Right lobe of liver (tissue), 6 donors: ENCODE results near the gene METRNL. TPM values are rescaled to one million over a fixed set of nuclear protein-coding genes. Genes with fewer than 3 reads are reported as not detected.

Experiments
- ATAC-seq, 4 donors: fragments of 200-7000 bp; cut with Tn5 transposase; one replicate each; pipeline ENCODE4 v1.9.1; 2020; ENCODE audit warnings: mild to moderate bottlenecking in 4 of 4, moderate library complexity in 4 of 4
- DNase-seq, 3 donors: peaks; one replicate each; pipeline ENCODE4 v3.0.0-alpha.2; 2020
- H3K27ac ChIP-seq, 3 donors: fragments of 200-600 bp; one replicate each; pipeline ENCODE4 v1.8.0; 2022
- H3K27me3 ChIP-seq, 2 donors: fragments of 200-600 bp; one replicate each; pipeline ENCODE4 v1.8.0; 2022
- H3K36me3 ChIP-seq, 4 donors: fragments of 200-600 bp; sonication (generic) in 1 of 4; one replicate each; pipeline versions ENCODE4 v1.5.1 to v1.8.0; 2017 to 2022; ENCODE audit warnings: control low read depth in 1 of 4
- H3K4me1 ChIP-seq, 4 donors: fragments of 200-600 bp; sonication (generic) in 1 of 4; one replicate each; pipeline versions ENCODE4 v1.5.1 to v1.8.0; 2017 to 2022; ENCODE audit warnings: control low read depth in 1 of 4
- H3K4me3 ChIP-seq, 3 donors: fragments of 200-600 bp; one replicate each; pipeline ENCODE4 v1.8.0; 2022
- H3K9me3 ChIP-seq, 4 donors: fragments of 200-600 bp; sonication (generic) in 1 of 4; one replicate each; pipeline versions ENCODE4 v1.5.1 to v1.8.0; 2017 to 2022; ENCODE audit warnings: control low read depth in 1 of 4
- CTCF ChIP-seq, 4 donors: fragments of 200-600 bp in 3 of 4; fragments of 450-650 bp in 1 of 4; IDR thresholded peaks; one replicate each; pipeline versions ENCODE4 v1.5.1 to v1.8.0; 2016 to 2022; ENCODE audit warnings: antibody characterized with exemption in 4 of 4, mild to moderate bottlenecking in 2 of 4
- POLR2A ChIP-seq: fragments of 450-650 bp; IDR thresholded peaks from one replicate; pipeline ENCODE4 v1.6.1; 2017; ENCODE audit warnings: antibody characterized with exemption, mild to moderate bottlenecking
- WGBS: methylation state at CpG from one replicate; pipeline ENCODE4 v1.1.6; 2018; ENCODE audit warnings: low coverage, low lambda C conversion rate; ENCODE audit not compliant: insufficient coverage; ENCODE audit errors: missing lambda C conversion rate; 5-methylcytosine and 5-hydroxymethylcytosine counted together
- intact Hi-C, 2 donors: fragments of 100-400 bp; cut with DNase I; formaldehyde crosslinking; loops; one replicate each; pipeline versions ENCODE4 v1.11.2 to v1.14.1; 2022
- total RNA-seq, 6 experiments: library from RNA; depleted of rRNA in 2 of 6; stranded (reverse); fragments of >200 nt in 2 of 6; fragmentation: NEBNext Ultra II Directional in 3 of 6; extraction: Animal tissue kit (Norgen Biotek cat#: 25700) in 3 of 6; gene quantifications; one replicate each; pipeline versions ENCODE4 v1.1.0 to v1.2.4, GENCODE V29; 2016 to 2023
- donor health status: DM: no; HTN: yes; CAD: no.
- donor health status: DM: no; HTN: no; CAD: no.
- donor health status: DM: no; HTN: no; CAD: no.
- donor health status: DM: no; HTN: yes; CAD: no.
- donor health status: DM: no; HTN: yes; CAD: no.

Gene METRNL
- total RNA-seq, 6 experiments from 2014 or later: 2.3 to 18.6 (median 5.9) TPM

- H3K4me3 ChIP-seq: no peak overlapping the region
- no peaks in the 10 kb centered on the region for H3K27me3 ChIP-seq
- no peaks in the 10 kb centered on the region for H3K9me3 ChIP-seq
- TF ChIP-seq CTCF (IDR thresholded peaks at IDR 0.05) (no peak), POLR2A (no peak)
- ATAC-seq (no peak), DNase-seq (no peak)
- no peak overlapping the region for H3K27ac ChIP-seq
- WGBS: no CpG with 5 or more reads among the region's 22 CpGs
- intact Hi-C loops: no loop called here
- H3K36me3 ChIP-seq: peaks cover 0 to under 1% (median 0%) of the 10 kb centered on the region in 4 donors
- no peaks in the 10 kb centered on the region for H3K4me1 ChIP-seq
Measured at GRCh38 chr17:83100853-83101391, 21.5 kb downstream of the METRNL start.

GRCh38 chr17:83101805-83102480 is 22.5 kb downstream of the METRNL start:
- ATAC-seq (peak; percentile 3 to 36 (median 16)), DNase-seq (no peak)
- WGBS: 0% methylated on average over 1 of the region's 22 CpGs
- H3K4me1 ChIP-seq: no peaks in the 10 kb centered on the region
- H3K36me3 ChIP-seq: no peaks in the 10 kb centered on the region
- H3K4me3 ChIP-seq: no peak overlapping the region
- H3K9me3 ChIP-seq: no peaks in the 10 kb centered on the region
- TF ChIP-seq CTCF (IDR thresholded peaks at IDR 0.05) (no peak), POLR2A (no peak)
- H3K27ac ChIP-seq: no peak overlapping the region
- intact Hi-C loops: no loop called here
- H3K27me3 ChIP-seq: no peaks in the 10 kb centered on the region

GRCh38 chr17:83103200-83103942 is 24.0 kb downstream of the METRNL start:
- peak in 1 of 3 donors; percentile 66 for DNase-seq
- ATAC-seq: peak in 1 of 4 donors; percentile 8
- Histone ChIP-seq H3K9me3 (no peaks in the 10 kb centered on the region), H3K27me3 (no peaks in the 10 kb centered on the region), H3K4me3 (no peak overlapping the region), H3K36me3 (no peaks in the 10 kb centered on the region), H3K27ac (no peak overlapping the region), H3K4me1 (no peaks in the 10 kb centered on the region)
- WGBS: 44% methylated on average over 44 of the region's 60 CpGs
- TF ChIP-seq CTCF (IDR thresholded peaks at IDR 0.05): no peak
- no peak for TF ChIP-seq POLR2A
- intact Hi-C loops: no loop called here

GRCh38 chr17:83103943-83104311 is 24.5 kb downstream of the METRNL start:
- intact Hi-C loops: no loop called here
- no peaks in the 10 kb centered on the region for H3K4me1 ChIP-seq
- TF ChIP-seq CTCF (IDR thresholded peaks at IDR 0.05) (no peak), POLR2A (no peak)

More at GRCh38 chr17:83103943-83104311, 24.5 kb downstream of the METRNL start:
- H3K36me3 ChIP-seq: no peaks in the 10 kb centered on the region
- H3K9me3 ChIP-seq: no peaks in the 10 kb centered on the region
- ATAC-seq: no peak
- 54% methylated on average over 6 of the region's 10 CpGs for WGBS
- H3K27me3 ChIP-seq: no peaks in the 10 kb centered on the region
- H3K27ac ChIP-seq: no peak overlapping the region
- no peak for DNase-seq
- no peak overlapping the region for H3K4me3 ChIP-seq
